CD4-positive, alpha-beta T cell (primary cell): ENCODE data around the gene ACAD11. TPM values are rescaled to one million over a fixed set of nuclear protein-coding genes. Genes with fewer than 3 reads are reported as not detected.

ENCODE experiments used
- ATAC-seq: fragments of 200-7000 bp; cut with Tn5 transposase; one replicate; pipeline ENCODE4 v1.10.0; 2022; ENCODE audit warnings: mild to moderate bottlenecking; ENCODE audit not compliant: poor library complexity
- CTCF ChIA-PET: fragments of 350-600 bp; sonication (Branson Sonifier 250); formaldehyde crosslinking; loops from one replicate; lab custom pipeline; 2021; ENCODE audit warnings: antibody characterized with exemption, inconsistent platforms; lab: Charles Lee
- POLR2A ChIA-PET: fragments of 350-600 bp; sonication (Branson Sonifier 250); formaldehyde crosslinking; loops from one replicate; lab custom pipeline; 2021; ENCODE audit warnings: antibody characterized with exemption, inconsistent platforms; lab: Charles Lee
- DNase-seq, 14 experiments: peaks; one replicate each; pipeline ENCODE4 v3.0.0-alpha.2; 2013 to 2020; ENCODE audit warnings: mixed read lengths in 2 of 14
- H3K27ac ChIP-seq, 2 donors: one replicate each; pipeline versions ENCODE4 v1.5.1 to v1.7.0; 2013; ENCODE audit warnings: low read length in 2 of 2, low read depth in 1 of 2, mild to moderate bottlenecking in 1 of 2
- H3K27me3 ChIP-seq, 2 experiments: 1 replicate in 1 of 2; 2 replicates in 1 of 2; pipeline versions ENCODE4 v1.6.1 to v1.7.0; 2013; ENCODE audit warnings: low read length in 2 of 2, control low read depth in 1 of 2, mild to moderate bottlenecking in 1 of 2, moderate library complexity in 1 of 2; ENCODE audit not compliant: insufficient read depth in 2 of 2, control insufficient read depth in 1 of 2
- H3K36me3 ChIP-seq: one replicate; pipeline ENCODE4 v1.6.1; 2013; ENCODE audit warnings: low read length, control low read depth; ENCODE audit not compliant: insufficient read depth
- H3K4me1 ChIP-seq: one replicate; pipeline ENCODE4 v1.6.1; 2013; ENCODE audit warnings: low read length, control low read depth; ENCODE audit not compliant: insufficient read depth
- H3K4me3 ChIP-seq: one replicate; pipeline ENCODE4 v1.5.1; 2013; ENCODE audit warnings: mild to moderate bottlenecking, low read length, moderate library complexity
- H3K9me3 ChIP-seq, 2 experiments: 1 replicate in 1 of 2; 2 replicates in 1 of 2; pipeline versions ENCODE4 v1.6.1 to v1.7.0; 2013; ENCODE audit warnings: low read length in 2 of 2, mild to moderate bottlenecking in 2 of 2, control low read depth in 1 of 2, moderate library complexity in 1 of 2; ENCODE audit not compliant: control insufficient read depth in 1 of 2, insufficient read depth in 1 of 2
- H3K27ac Mint-ChIP-seq: one replicate; pipeline ENCODE4 v1.8.0; 2020; ENCODE audit warnings: mixed read lengths
- H3K27me3 Mint-ChIP-seq: one replicate; pipeline ENCODE4 v1.8.0; 2021; ENCODE audit warnings: mixed read lengths
- H3K36me3 Mint-ChIP-seq: one replicate; pipeline ENCODE4 v1.8.0; 2021; ENCODE audit warnings: low read depth, mixed read lengths
- H3K4me1 Mint-ChIP-seq: one replicate; pipeline ENCODE4 v1.8.0; 2021; ENCODE audit warnings: low read depth, mixed read lengths
- H3K4me3 Mint-ChIP-seq: one replicate; pipeline ENCODE4 v1.8.0; 2020; ENCODE audit warnings: mild to moderate bottlenecking, mixed read lengths
- H3K9me3 Mint-ChIP-seq: one replicate; pipeline ENCODE4 v1.8.0; 2020; ENCODE audit warnings: mixed read lengths
- CTCF ChIP-seq: fragments of 200-600 bp; IDR thresholded peaks from one replicate; pipeline ENCODE4 v1.8.0; 2022; ENCODE audit warnings: antibody characterized with exemption, mild to moderate bottlenecking
- intact Hi-C, 2 experiments: fragments of 100-400 bp; cut with DNase I in 1 of 2; cut with micrococcal nuclease in 1 of 2; formaldehyde crosslinking; loops; one replicate each; pipeline versions ENCODE4 v1.15.1 to v1.9.0; 2023 to 2025; cut with DNase I, micrococcal nuclease
- total RNA-seq, 174 experiments: library from RNA in 2 of 174; stranded (reverse) in 2 of 174; gene quantifications; one replicate each; pipeline ENCODE4 v1.2.3 and lab custom pipeline; 2021 to 2026

ACAD11 gene
- total RNA-seq, 2 experiments from 2014 or later = 26.6 to 27.9 TPM

- Histone ChIP-seq H3K4me3 (no peak overlapping the region), H3K4me1 (no peaks in the 10 kb centered on the region), H3K36me3 (peaks cover 23% of the 10 kb centered on the region), H3K27me3 (no peaks in the 10 kb centered on the region), H3K27ac (no peak overlapping the region), H3K9me3 (no peaks in the 10 kb centered on the region)
- intact Hi-C loops = no loop called here
- DNase-seq (no peak), ATAC-seq (no peak)
- H3K9me3 Mint-ChIP-seq = no peaks in the 10 kb centered on the region
- no peak overlapping the region for H3K4me3 Mint-ChIP-seq
- POLR2A ChIA-PET = no interaction called here
- no peak for TF ChIP-seq CTCF
- peaks cover 64% of the 10 kb centered on the region for H3K36me3 Mint-ChIP-seq
- no peaks in the 10 kb centered on the region for H3K27me3 Mint-ChIP-seq
- no peaks in the 10 kb centered on the region for H3K4me1 Mint-ChIP-seq
- CTCF ChIA-PET = interaction anchor here (1.1 kb wide), 1 partner anchor 103 kb away, joined by 5 read pairs; no protein-coding TSS in a partner anchor
- no peak overlapping the region for H3K27ac Mint-ChIP-seq
Measured at GRCh38 chr3:132638706-132639105, 20.9 kb downstream of the ACAD11 start.

DNA sequence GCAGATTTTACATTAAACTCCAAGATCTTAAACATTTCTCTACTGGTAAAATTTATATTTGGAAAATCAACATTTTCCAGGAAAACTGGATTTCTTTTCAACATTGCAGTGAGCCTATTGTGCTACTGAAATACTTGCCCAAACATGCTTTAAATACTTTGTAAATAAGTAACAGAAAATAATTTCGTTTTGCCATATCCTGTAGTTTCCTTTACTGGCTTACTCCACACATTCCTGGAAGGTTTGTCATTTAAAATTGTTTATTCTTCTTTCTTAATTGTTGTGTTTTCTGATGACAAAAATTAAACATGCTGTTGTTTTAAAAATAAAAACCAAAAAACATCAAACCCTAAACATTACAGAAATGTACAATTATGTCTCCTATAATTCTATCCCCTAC lies 22.0 kb downstream of the ACAD11 start:
- CTCF ChIA-PET = interaction anchor here (0.6 kb wide), 1 partner anchor 291 kb away, joined by 3 read pairs; no protein-coding TSS in a partner anchor
- H3K27ac ChIP-seq = no peak overlapping the region
- intact Hi-C loops = no loop called here
- no peaks in the 10 kb centered on the region for H3K9me3 ChIP-seq
- H3K9me3 Mint-ChIP-seq = no peaks in the 10 kb centered on the region
- no peaks in the 10 kb centered on the region for H3K27me3 ChIP-seq
- TF ChIP-seq CTCF = no peak
- no peak overlapping the region for H3K27ac Mint-ChIP-seq
- peaks cover 23% of the 10 kb centered on the region for H3K36me3 ChIP-seq
- peaks cover 73% of the 10 kb centered on the region for H3K36me3 Mint-ChIP-seq
- no peak overlapping the region for H3K4me3 ChIP-seq
- no peak for DNase-seq
- POLR2A ChIA-PET = no interaction called here
- no peaks in the 10 kb centered on the region for H3K27me3 Mint-ChIP-seq
- H3K4me1 Mint-ChIP-seq = no peaks in the 10 kb centered on the region
- H3K4me3 Mint-ChIP-seq = no peak overlapping the region
- no peaks in the 10 kb centered on the region for H3K4me1 ChIP-seq
- ATAC-seq = no peak

GRCh38 chr3:132635052-132635451 lies 24.6 kb downstream of the ACAD11 start:
- Histone ChIP-seq H3K27me3 (no peaks in the 10 kb centered on the region), H3K4me1 (no peaks in the 10 kb centered on the region), H3K27ac (no peak overlapping the region), H3K4me3 (no peak overlapping the region), H3K9me3 (no peaks in the 10 kb centered on the region), H3K36me3 (peaks cover 15% of the 10 kb centered on the region)
- CTCF ChIA-PET = interaction anchor here (1.2 kb wide), 1 partner anchor 99 kb away, joined by 3 read pairs; no protein-coding TSS in a partner anchor
- Mint-ChIP-seq H3K4me1 (no peaks in the 10 kb centered on the region), H3K4me3 (no peak overlapping the region), H3K27ac (no peak overlapping the region), H3K9me3 (no peaks in the 10 kb centered on the region), H3K36me3 (peaks cover 71% of the 10 kb centered on the region), H3K27me3 (no peaks in the 10 kb centered on the region)
- DNase-seq (no peak), ATAC-seq (no peak)
- intact Hi-C loops = no loop called here
- POLR2A ChIA-PET = no interaction called here
- no peak for TF ChIP-seq CTCF
